Duodenal mucosa (tissue), 2 donors: Measurements from ENCODE around the gene TNNC2.

Experiments
- H3K27ac ChIP-seq: one replicate; pipeline ENCODE4 v1.7.0; 2013; ENCODE audit warnings: low read depth, low read length
- H3K27me3 ChIP-seq, 2 donors: one replicate each; pipeline ENCODE4 v1.7.0; 2013; ENCODE audit warnings: low read length in 2 of 2, control low read depth in 1 of 2; ENCODE audit not compliant: insufficient read depth in 2 of 2, control insufficient read depth in 1 of 2
- H3K36me3 ChIP-seq, 2 donors: one replicate each; pipeline ENCODE4 v1.7.0; 2013; ENCODE audit warnings: low read length in 2 of 2, control low read depth in 1 of 2; ENCODE audit not compliant: insufficient read depth in 2 of 2, control insufficient read depth in 1 of 2
- H3K4me1 ChIP-seq, 2 donors: one replicate each; pipeline ENCODE4 v1.7.0; 2013; ENCODE audit warnings: low read length in 2 of 2, control low read depth in 1 of 2; ENCODE audit not compliant: insufficient read depth in 2 of 2, control insufficient read depth in 1 of 2
- H3K4me3 ChIP-seq, 2 donors: one replicate each; pipeline ENCODE4 v1.7.0; 2013; ENCODE audit warnings: low read length in 2 of 2, low read depth in 1 of 2
- H3K9ac ChIP-seq, 2 donors: one replicate each; pipeline ENCODE4 v1.7.0; 2013; ENCODE audit warnings: low read length in 2 of 2, low read depth in 1 of 2
- H3K9me3 ChIP-seq, 2 donors: one replicate each; pipeline ENCODE4 v1.7.0; 2013; ENCODE audit warnings: low read length in 2 of 2, control low read depth in 1 of 2; ENCODE audit not compliant: control insufficient read depth in 1 of 2

Gene TNNC2

DNA sequence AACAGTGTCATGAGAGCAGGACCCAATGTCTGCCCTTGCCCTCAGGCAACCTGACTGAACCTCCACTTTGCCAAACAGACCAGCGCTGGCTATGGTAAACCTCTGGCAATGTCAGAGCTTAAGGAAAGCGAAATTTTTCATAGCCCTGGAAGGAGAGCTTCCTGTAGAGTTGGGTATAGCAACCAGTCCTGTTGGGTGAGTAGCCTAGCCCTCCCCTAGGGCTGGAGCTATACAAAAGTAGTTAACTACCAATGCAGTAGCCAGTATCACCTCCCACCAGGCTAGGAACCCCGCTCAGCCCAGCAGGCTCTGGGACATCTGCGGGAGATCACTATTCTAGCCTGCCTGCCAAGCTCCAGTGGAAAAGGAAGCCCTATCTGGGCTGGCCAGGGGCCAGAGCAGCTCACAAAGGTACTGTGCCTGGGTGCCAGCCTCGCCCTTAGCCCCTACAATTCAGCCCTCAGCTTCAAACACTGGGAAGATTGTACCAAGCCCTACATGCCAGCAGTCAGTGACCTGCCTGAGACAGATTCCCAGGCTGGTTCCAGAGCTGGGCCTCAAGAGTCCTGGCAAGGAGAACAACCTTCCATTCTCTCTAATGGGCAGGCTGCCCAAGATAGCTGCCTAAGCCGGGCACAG lies 43.3 kb downstream of the TNNC2 start:
- Histone ChIP-seq H3K4me1 (peaks cover 0 to 22% of the 10 kb centered on the region in 2 donors), H3K27ac (no peak overlapping the region), H3K9ac (no peak overlapping the region), H3K9me3 (no peaks in the 10 kb centered on the region), H3K36me3 (no peaks in the 10 kb centered on the region), H3K4me3 (no peak overlapping the region), H3K27me3 (no peaks in the 10 kb centered on the region)

DNA sequence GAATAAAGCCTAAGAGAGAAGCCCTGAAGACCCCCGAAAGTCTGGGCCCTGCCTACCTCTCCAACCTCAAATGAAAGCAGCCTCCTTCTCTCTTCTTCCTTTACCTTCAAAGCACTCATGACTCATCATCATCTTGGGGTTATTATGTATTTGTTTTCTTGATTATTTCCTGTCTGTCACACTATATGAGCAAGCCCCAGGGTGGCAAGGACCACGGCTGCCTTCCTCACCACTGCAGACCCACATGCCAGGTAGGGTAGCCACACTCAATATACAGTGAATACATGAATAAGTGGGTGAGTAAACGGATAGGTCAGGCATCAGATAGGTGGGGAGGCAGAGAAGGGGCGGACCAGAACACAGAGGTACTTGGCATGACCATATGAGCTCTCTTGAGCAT lies 44.2 kb downstream of the TNNC2 start:
- Histone ChIP-seq H3K4me1 (peaks cover 0 to 22% of the 10 kb centered on the region in 2 donors), H3K27me3 (no peaks in the 10 kb centered on the region), H3K9ac (no peak overlapping the region), H3K36me3 (no peaks in the 10 kb centered on the region), H3K27ac (no peak overlapping the region), H3K9me3 (no peaks in the 10 kb centered on the region), H3K4me3 (no peak overlapping the region)

DNA sequence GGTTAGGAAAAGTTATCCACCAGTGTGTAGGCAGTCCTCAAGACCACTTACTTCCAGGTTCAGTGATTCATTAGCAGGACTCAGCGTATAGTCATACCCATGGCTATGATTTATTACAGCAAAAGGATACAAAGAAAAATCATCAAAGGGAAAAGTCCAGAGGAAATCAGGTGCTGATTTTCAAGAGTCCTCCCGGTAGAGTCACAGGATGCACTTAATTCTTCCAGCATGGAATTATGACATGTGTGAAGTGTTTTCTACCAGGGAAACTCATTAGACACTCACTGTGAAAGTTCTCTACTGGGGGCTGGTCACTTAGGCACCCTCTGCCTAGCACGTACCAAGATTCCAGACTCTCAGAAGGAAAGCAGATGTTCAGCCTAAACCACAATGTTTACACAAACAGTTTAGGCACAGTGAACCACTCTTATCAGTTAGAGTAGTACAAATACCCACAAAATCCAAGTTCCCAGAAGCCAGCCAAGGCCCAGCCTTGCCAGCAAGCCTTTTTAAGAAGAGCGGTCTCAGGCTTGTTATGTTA lies 45.7 kb downstream of the TNNC2 start:
- Histone ChIP-seq H3K4me3 (no peak overlapping the region), H3K27ac (no peak overlapping the region), H3K9me3 (no peaks in the 10 kb centered on the region), H3K9ac (no peak overlapping the region), H3K36me3 (no peaks in the 10 kb centered on the region), H3K4me1 (peaks cover 0 to 22% of the 10 kb centered on the region in 2 donors), H3K27me3 (no peaks in the 10 kb centered on the region)

DNA sequence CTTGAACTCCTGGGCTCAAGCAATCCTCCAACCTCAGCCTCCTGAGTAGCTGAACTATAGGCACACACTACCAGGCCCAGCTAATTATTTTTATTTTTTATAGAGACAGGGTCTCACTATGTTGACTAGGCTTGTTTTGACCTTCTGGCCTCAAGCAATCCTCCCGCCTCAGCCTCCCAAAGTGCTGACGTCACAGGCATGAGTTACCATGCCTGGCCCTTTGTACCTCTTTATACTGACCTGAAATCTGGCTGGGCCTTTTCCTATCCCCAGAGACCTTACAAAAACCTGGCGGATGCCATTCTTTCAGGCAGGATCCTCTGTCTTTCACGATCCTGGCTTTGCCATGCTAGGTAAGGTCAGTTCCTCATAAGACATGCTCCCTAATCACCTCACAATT lies 47.0 kb downstream of the TNNC2 start:
- Histone ChIP-seq H3K27ac (peak overlapping the region; percentile 25), H3K27me3 (no peaks in the 10 kb centered on the region), H3K9ac (no peak overlapping the region), H3K4me3 (no peak overlapping the region), H3K4me1 (peaks cover 0 to 22% of the 10 kb centered on the region in 2 donors), H3K9me3 (no peaks in the 10 kb centered on the region), H3K36me3 (no peaks in the 10 kb centered on the region)

DNA sequence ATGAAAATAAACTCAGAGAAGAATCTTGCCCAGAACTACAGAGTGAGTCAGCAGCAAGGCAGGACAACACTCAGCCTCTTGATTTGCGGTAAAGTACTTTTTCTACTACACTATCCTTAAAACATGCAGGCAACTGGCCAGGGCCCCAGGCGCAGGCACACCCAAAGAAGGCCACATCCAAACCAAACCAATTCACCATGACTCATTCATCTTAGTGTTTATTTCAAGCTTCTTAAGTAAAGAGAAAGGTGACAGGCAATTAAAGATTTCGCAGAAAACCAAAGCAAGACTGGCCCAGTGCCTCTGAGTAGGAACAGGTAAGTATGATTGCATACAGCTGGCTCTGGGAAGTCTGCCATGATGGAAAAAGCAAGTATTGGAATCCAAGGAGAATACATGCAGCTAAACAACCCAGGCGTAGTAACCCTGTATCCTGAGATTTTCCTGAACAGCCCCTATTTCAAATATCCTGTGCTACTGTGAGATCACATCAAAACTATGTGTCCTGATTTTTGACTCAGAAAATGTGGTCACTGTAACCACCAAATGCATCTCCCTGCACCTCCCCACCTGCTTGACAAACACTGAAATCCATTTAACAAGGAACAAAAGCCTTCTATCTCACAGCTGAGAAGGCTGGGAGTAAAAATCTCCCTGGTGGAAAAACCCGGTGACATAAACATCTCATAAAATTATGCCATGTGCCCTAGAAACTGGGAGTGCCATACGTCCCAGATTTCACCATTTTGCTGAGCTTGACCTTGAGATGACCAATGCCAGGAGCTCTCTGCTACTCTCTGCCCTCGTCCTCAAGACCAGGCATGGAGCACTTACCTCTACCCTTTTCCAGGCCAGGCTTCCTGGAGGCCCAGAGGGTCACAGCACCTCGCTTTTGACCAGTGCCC lies 47.8 kb downstream of the TNNC2 start:
- peak overlapping the region; percentile 25 for H3K27ac ChIP-seq
- no peaks in the 10 kb centered on the region for H3K9me3 ChIP-seq
- H3K36me3 ChIP-seq, result no peaks in the 10 kb centered on the region
- peaks cover 0 to 22% of the 10 kb centered on the region in 2 donors for H3K4me1 ChIP-seq
- H3K9ac ChIP-seq, result no peak overlapping the region
- H3K4me3 ChIP-seq, result no peak overlapping the region
- no peaks in the 10 kb centered on the region for H3K27me3 ChIP-seq

DNA sequence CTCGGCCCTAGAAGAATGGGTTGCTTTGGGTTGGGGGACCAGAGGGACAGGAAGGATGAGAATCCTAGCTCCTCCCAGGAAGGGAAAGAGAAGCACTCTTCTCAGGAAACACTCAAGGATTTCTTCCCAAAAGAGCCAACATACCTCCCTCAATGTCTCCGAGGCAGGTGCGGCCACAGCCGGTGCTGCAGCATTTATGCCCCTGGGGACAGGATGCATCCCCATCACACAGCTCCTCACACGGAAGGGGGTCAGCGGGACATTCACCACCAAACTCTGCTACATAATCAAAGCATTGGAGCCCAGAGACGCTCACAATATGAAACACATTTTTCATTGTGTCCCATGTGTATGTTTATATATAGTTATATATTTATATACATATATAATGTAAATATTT lies 50.2 kb downstream of the TNNC2 start:
- Histone ChIP-seq H3K4me1 (peaks cover 0 to 15% of the 10 kb centered on the region in 2 donors), H3K36me3 (no peaks in the 10 kb centered on the region), H3K9me3 (no peaks in the 10 kb centered on the region), H3K27ac (no peak overlapping the region), H3K27me3 (no peaks in the 10 kb centered on the region), H3K4me3 (no peak overlapping the region), H3K9ac (no peak overlapping the region)

DNA sequence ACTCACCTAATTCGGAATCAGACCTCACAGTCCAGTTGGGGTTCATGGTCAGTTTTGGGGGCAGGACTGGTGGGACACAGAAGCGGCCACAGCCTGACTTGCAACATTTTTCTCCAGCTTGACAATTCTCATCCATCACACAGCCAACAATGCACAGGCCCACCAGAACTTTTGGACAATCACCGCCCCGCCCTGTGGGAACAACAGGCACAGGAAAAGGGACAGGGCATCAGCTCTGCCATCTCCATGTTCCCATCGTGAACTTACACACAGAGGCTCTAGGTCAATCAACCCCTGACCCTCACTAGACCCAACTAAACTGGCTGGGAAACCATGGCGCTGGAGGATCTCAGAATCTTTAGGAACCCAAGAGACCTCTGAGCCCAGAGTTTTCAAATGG lies 51.7 kb downstream of the TNNC2 start:
- Histone ChIP-seq H3K27me3 (no peaks in the 10 kb centered on the region), H3K4me1 (peaks cover 12 to 22% of the 10 kb centered on the region in 2 donors), H3K27ac (no peak overlapping the region), H3K4me3 (no peak overlapping the region), H3K9me3 (no peaks in the 10 kb centered on the region), H3K36me3 (no peaks in the 10 kb centered on the region), H3K9ac (no peak overlapping the region)

DNA sequence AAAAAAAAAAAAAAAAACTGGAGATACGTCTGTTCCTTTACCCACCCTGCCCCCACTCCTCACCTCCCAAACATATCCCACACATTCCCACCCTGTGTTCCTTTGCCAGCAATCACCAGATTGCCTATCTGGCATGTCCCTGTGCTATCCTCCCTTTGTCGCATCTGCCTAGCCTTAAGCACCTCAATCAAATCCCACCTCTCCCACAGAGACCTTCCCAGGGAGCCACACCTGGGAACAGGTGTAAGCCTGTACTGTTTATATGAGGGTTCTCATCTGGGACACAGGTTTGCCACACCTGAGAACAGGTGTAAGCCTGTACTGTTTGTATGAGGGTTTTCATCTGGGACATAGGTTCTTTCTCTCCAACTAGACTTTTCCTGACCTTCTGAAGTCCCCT lies 52.2 kb downstream of the TNNC2 start:
- Histone ChIP-seq H3K4me3 (no peak overlapping the region), H3K27me3 (no peaks in the 10 kb centered on the region), H3K9ac (no peak overlapping the region), H3K27ac (no peak overlapping the region), H3K9me3 (no peaks in the 10 kb centered on the region), H3K36me3 (no peaks in the 10 kb centered on the region), H3K4me1 (peaks cover 13 to 22% of the 10 kb centered on the region in 2 donors)
